ENCODE results near the gene CDK14.

DNA sequence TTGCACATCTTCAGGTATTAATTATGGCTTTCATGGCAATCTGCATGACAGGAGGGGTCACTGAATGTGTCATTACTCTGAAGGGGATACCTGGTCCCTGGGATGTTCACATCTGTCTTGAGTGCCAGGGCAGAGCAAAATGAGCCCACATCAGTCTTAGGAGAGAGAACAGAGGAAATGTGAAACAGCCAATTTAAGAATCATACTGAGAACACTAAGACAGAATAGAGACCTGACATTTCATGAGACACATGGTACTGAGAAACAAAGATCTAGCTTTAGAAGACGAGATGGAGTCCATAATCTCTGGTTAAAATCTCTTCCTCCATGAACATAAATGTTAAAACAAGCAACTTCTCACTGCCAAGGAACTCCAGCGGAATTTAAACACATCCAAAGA, 634.0 kb downstream of the CDK14 start:
- TF ChIP-seq POLR2A (IDR thresholded peaks at IDR 0.05; ENCODE audit: low read depth, low read length) (no peak), POLR2AphosphoS5 (IDR thresholded peaks at IDR 0.05; ENCODE audit: low read depth, low read length) (no peak), TAF1 (IDR thresholded peaks at IDR 0.05; ENCODE audit: borderline replicate concordance, low read depth, low read length) (no peak)
